MCF 10A (cell line): ENCODE results near the gene ACIN1. TPM values are rescaled to one million over a fixed set of nuclear protein-coding genes. Genes with fewer than 3 reads are reported as not detected.

Source experiments
- BruUV-seq: library from RNA; stranded (reverse); fragments of 400-500 nt; replicated peaks from 2 replicates; lab custom pipeline; 2021; lab: Mats Ljungman, UMichigan
- CTCF ChIA-PET: fragments of 300-600 bp; sonication (Branson Sonifier 250); formaldehyde crosslinking; extraction: SDS; loops from one replicate; lab custom pipeline; 2021; ENCODE audit warnings: antibody characterized with exemption, inconsistent platforms; lab: Yijun Ruan, JAX
- POLR2A ChIA-PET: fragments of 300-600, 350-650 bp; sonication (Branson Sonifier 250); formaldehyde crosslinking; extraction: SDS; loops from one replicate; lab custom pipeline; 2020; ENCODE audit warnings: antibody characterized with exemption, inconsistent platforms; lab: Yijun Ruan, JAX
- DNase-seq: peaks from one replicate; pipeline ENCODE4 v3.0.0-alpha.2; 2018; ENCODE audit not compliant: unreplicated experiment
- H3K27ac Mint-ChIP-seq: one replicate; pipeline ENCODE4 v1.8.0; 2022; ENCODE audit warnings: mild to moderate bottlenecking, low read depth, mixed read lengths; ENCODE audit not compliant: unreplicated experiment
- H3K27me3 Mint-ChIP-seq: one replicate; pipeline ENCODE4 v1.8.0; 2022; ENCODE audit warnings: mixed read lengths; ENCODE audit not compliant: insufficient read depth, unreplicated experiment
- H3K36me3 Mint-ChIP-seq: one replicate; pipeline ENCODE4 v1.8.0; 2022; ENCODE audit warnings: mild to moderate bottlenecking, moderate library complexity, mixed read lengths; ENCODE audit not compliant: insufficient read depth, unreplicated experiment
- H3K4me1 Mint-ChIP-seq: one replicate; pipeline ENCODE4 v1.8.0; 2022; ENCODE audit warnings: mixed read lengths; ENCODE audit not compliant: insufficient read depth, unreplicated experiment
- H3K4me3 Mint-ChIP-seq: one replicate; pipeline ENCODE4 v1.8.0; 2022; ENCODE audit warnings: mild to moderate bottlenecking, moderate library complexity, mixed read lengths; ENCODE audit not compliant: unreplicated experiment
- H3K9me3 Mint-ChIP-seq: one replicate; pipeline ENCODE4 v1.8.0; 2022; ENCODE audit warnings: mixed read lengths; ENCODE audit not compliant: unreplicated experiment
- intact Hi-C: fragments of 100-400 bp; cut with micrococcal nuclease; formaldehyde crosslinking; loops from 2 replicates; pipeline ENCODE4 v1.14.1; 2022
- total RNA-seq: library from RNA; stranded (reverse); gene quantifications from 2 replicates; pipeline ENCODE4 v1.2.3, GENCODE V29; 2022
- TF ChIP-seq, protein P1 (sequence below): fragments of 200-600 bp; IDR thresholded peaks from one replicate; pipeline ENCODE4 v1.8.0; 2022; ENCODE audit warnings: antibody characterized with exemption, mild to moderate bottlenecking; ENCODE audit not compliant: unreplicated experiment

Gene ACIN1
- total RNA-seq, 1 experiment from 2014 or later, result 197 TPM

DNA sequence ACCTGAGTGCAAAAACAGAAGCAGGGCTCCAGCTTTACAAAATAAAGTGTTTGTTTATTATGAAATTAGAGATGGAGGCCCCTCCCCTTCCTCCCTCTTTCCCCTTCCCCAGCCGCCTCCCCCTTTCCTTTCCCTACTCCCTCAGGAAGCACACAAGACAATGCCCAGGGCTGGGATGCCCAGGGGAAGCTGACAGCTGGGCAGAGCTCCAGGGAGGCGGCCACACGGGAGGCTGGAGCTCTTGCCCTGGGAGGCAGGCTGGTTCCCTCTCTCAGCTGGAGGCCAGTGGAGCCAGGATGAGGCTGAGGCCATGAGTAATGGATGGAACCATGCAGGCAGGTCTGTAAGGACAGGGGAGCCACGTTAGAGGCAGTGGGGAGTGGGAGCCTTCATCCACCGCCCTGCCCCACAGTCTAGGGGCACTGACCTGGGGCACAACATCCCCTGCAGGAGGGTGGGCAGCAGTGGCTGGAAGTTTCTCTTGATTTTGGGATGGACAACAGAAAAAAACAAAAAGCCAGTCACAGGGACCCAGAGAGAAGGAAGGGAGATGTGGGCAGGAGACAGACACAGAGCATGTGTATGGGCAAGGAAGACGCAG is 47.8 kb downstream of the ACIN1 start:
- intact Hi-C loops, result no loop called here
- no peak for DNase-seq
- Mint-ChIP-seq H3K9me3 (no peaks in the 10 kb centered on the region), H3K4me1 (no peaks in the 10 kb centered on the region), H3K36me3 (no peaks in the 10 kb centered on the region), H3K27me3 (no peaks in the 10 kb centered on the region), H3K27ac (no peak overlapping the region), H3K4me3 (no peak overlapping the region)
- BruUV-seq, result no TSS peak
- TF ChIP-seq, protein P1, sequence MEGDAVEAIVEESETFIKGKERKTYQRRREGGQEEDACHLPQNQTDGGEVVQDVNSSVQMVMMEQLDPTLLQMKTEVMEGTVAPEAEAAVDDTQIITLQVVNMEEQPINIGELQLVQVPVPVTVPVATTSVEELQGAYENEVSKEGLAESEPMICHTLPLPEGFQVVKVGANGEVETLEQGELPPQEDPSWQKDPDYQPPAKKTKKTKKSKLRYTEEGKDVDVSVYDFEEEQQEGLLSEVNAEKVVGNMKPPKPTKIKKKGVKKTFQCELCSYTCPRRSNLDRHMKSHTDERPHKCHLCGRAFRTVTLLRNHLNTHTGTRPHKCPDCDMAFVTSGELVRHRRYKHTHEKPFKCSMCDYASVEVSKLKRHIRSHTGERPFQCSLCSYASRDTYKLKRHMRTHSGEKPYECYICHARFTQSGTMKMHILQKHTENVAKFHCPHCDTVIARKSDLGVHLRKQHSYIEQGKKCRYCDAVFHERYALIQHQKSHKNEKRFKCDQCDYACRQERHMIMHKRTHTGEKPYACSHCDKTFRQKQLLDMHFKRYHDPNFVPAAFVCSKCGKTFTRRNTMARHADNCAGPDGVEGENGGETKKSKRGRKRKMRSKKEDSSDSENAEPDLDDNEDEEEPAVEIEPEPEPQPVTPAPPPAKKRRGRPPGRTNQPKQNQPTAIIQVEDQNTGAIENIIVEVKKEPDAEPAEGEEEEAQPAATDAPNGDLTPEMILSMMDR, result no peak
- POLR2A ChIA-PET, result no interaction called here
- CTCF ChIA-PET, result interaction anchor here (0.8 to 1.7 kb wide), 4 partner anchors 8 to 75 kb away, joined by 3 to 6 read pairs (median 4); no protein-coding TSS in a partner anchor

GRCh38 chr14:23045419-23046357 is 49.2 kb downstream of the ACIN1 start:
- H3K9me3 Mint-ChIP-seq, result no peaks in the 10 kb centered on the region
- no peak for DNase-seq
- BruUV-seq, result no TSS peak
- H3K36me3 Mint-ChIP-seq, result no peaks in the 10 kb centered on the region
- TF ChIP-seq, protein P1, result no peak
- no peaks in the 10 kb centered on the region for H3K4me1 Mint-ChIP-seq
- POLR2A ChIA-PET, result no interaction called here
- no peaks in the 10 kb centered on the region for H3K27me3 Mint-ChIP-seq
- CTCF ChIA-PET, result interaction anchor here (1.2 to 1.7 kb wide), 2 partner anchors 10 to 13 kb away, joined by 3 to 6 read pairs; no protein-coding TSS in a partner anchor
- intact Hi-C loops, result no loop called here
- no peak overlapping the region for H3K27ac Mint-ChIP-seq
- H3K4me3 Mint-ChIP-seq, result no peak overlapping the region

- no peak for DNase-seq
- no TSS peak for BruUV-seq
- H3K4me1 Mint-ChIP-seq, result no peaks in the 10 kb centered on the region
- no peaks in the 10 kb centered on the region for H3K9me3 Mint-ChIP-seq
- TF ChIP-seq, protein P1, result no peak
- H3K4me3 Mint-ChIP-seq, result no peak overlapping the region
- no peaks in the 10 kb centered on the region for H3K27me3 Mint-ChIP-seq
- H3K36me3 Mint-ChIP-seq, result no peaks in the 10 kb centered on the region
- CTCF ChIA-PET, result interaction anchor here (0.6 kb wide), 1 partner anchor 114 kb away, joined by 3 read pairs; no protein-coding TSS in a partner anchor
- intact Hi-C loops, result no loop called here
- no peak overlapping the region for H3K27ac Mint-ChIP-seq
- POLR2A ChIA-PET, result no interaction called here
Measured at GRCh38 chr14:23044840-23045239, 50.1 kb downstream of the ACIN1 start.

DNA sequence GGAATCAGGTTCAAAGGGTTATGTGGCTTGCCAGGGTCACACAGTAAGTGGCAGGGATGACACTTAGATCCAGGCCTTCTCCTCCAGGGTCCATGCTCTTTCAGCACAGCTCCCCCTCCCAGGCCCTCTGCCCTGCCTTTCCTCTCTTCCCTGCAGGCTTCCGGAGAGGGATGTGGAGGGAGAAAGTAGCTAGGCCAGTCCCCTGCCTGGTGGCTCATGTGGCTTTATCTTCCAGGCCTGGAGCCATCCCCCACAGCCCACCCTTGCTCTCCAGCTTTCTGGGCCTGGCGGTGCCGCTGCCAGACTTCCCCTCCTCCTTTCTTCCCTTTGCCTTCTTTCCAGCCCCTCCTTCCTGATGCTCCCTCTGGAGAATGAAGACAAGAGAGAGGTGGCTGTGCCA is 51.2 kb downstream of the ACIN1 start:
- Mint-ChIP-seq H3K4me3 (no peak overlapping the region), H3K9me3 (no peaks in the 10 kb centered on the region), H3K4me1 (no peaks in the 10 kb centered on the region), H3K36me3 (peaks cover under 1% of the 10 kb centered on the region), H3K27me3 (no peaks in the 10 kb centered on the region), H3K27ac (no peak overlapping the region)
- TF ChIP-seq, protein P1, result no peak
- DNase-seq, result no peak
- intact Hi-C loops, result no loop called here
- no TSS peak for BruUV-seq
- ChIA-PET CTCF (interaction anchor here (0.6 to 2.2 kb wide), 6 partner anchors 12 to 84 kb away, joined by 3 to 13 read pairs (median 4); no protein-coding TSS in a partner anchor), POLR2A (interaction anchor here (0.6 to 0.9 kb wide), 2 partner anchors 9 to 41 kb away, joined by 3 to 4 read pairs; partner anchors contain the start of gene PSMB5)
